GM18526 (cell line): Measurements from ENCODE around the gene CNTN5.

Experiments
- POLR2A ChIP-seq: IDR thresholded peaks from 3 replicates; pipeline ENCODE4 v1.6.1; 2011; ENCODE audit not compliant: insufficient read length; ENCODE audit errors: extremely low read depth

The CNTN5 gene

GRCh38 chr11:99229544-99229943 lies 208.8 kb downstream of the CNTN5 start:
- TF ChIP-seq POLR2A: no peak

- TF ChIP-seq POLR2A: no peak
Measured at GRCh38 chr11:99234534-99234933, 213.8 kb downstream of the CNTN5 start.

GRCh38 chr11:99238401-99238800 lies 217.7 kb downstream of the CNTN5 start:
- no peak for TF ChIP-seq POLR2A

- TF ChIP-seq POLR2A: no peak
Measured at GRCh38 chr11:99240192-99241030, 219.7 kb downstream of the CNTN5 start.

GRCh38 chr11:99241066-99241465 lies 220.3 kb downstream of the CNTN5 start:
- no peak for TF ChIP-seq POLR2A

GRCh38 chr11:99244613-99245012 lies 223.9 kb downstream of the CNTN5 start:
- no peak for TF ChIP-seq POLR2A

- no peak for TF ChIP-seq POLR2A
Measured at GRCh38 chr11:99246199-99246598, 225.4 kb downstream of the CNTN5 start.

GRCh38 chr11:99256614-99257013 lies 235.9 kb downstream of the CNTN5 start:
- no peak for TF ChIP-seq POLR2A

- TF ChIP-seq POLR2A: no peak
Measured at GRCh38 chr11:99257131-99257530, 236.4 kb downstream of the CNTN5 start.

GRCh38 chr11:99260696-99261095 lies 239.9 kb downstream of the CNTN5 start:
- no peak for TF ChIP-seq POLR2A

- no peak for TF ChIP-seq POLR2A
Measured at GRCh38 chr11:99268886-99269285, 248.1 kb downstream of the CNTN5 start.

- no peak for TF ChIP-seq POLR2A
Measured at GRCh38 chr11:99271527-99271926, 250.8 kb downstream of the CNTN5 start.

- no peak for TF ChIP-seq POLR2A
Measured at GRCh38 chr11:99275521-99275920, 254.8 kb downstream of the CNTN5 start.

GRCh38 chr11:99277281-99277680 lies 256.5 kb downstream of the CNTN5 start:
- no peak for TF ChIP-seq POLR2A

GRCh38 chr11:99279266-99279665 lies 258.5 kb downstream of the CNTN5 start:
- no peak for TF ChIP-seq POLR2A

- TF ChIP-seq POLR2A: no peak
Measured at GRCh38 chr11:99281331-99281730, 260.6 kb downstream of the CNTN5 start.

- no peak for TF ChIP-seq POLR2A
Measured at GRCh38 chr11:99307510-99308088, 286.9 kb downstream of the CNTN5 start.
